BLaER1 (cell line): ENCODE data around the gene EGF.

ENCODE experiments used
- H3K27ac ChIP-seq: shearing (Covaris generic); formaldehyde crosslinking; 2 replicates; pipeline ENCODE4 v1.8.1; 2022
- H3K27me3 ChIP-seq: shearing (Covaris generic); formaldehyde crosslinking; 2 replicates; pipeline ENCODE4 v1.8.1; 2022
- H3K36me3 ChIP-seq: shearing (Covaris generic); formaldehyde crosslinking; 2 replicates; pipeline ENCODE4 v1.8.1; 2022
- H3K4me1 ChIP-seq: shearing (Covaris generic); formaldehyde crosslinking; 2 replicates; pipeline ENCODE4 v1.8.1; 2022
- H3K4me2 ChIP-seq: shearing (Covaris generic); formaldehyde crosslinking; 2 replicates; pipeline ENCODE4 v1.8.1; 2022
- H3K4me3 ChIP-seq: shearing (Covaris generic); formaldehyde crosslinking; 2 replicates; pipeline ENCODE4 v1.8.1; 2022
- H3K9ac ChIP-seq: shearing (Covaris generic); formaldehyde crosslinking; 2 replicates; pipeline ENCODE4 v1.8.1; 2022
- H3K9me3 ChIP-seq: shearing (Covaris generic); formaldehyde crosslinking; 2 replicates; pipeline ENCODE4 v1.8.1; 2022
- H4K20me1 ChIP-seq: shearing (Covaris generic); formaldehyde crosslinking; 2 replicates; pipeline ENCODE4 v1.8.1; 2022
- Cebpa-rat ChIP-seq: shearing (Covaris generic); IDR thresholded peaks from 2 replicates; pipeline ENCODE4 v1.8.1; 2022

Gene EGF

DNA sequence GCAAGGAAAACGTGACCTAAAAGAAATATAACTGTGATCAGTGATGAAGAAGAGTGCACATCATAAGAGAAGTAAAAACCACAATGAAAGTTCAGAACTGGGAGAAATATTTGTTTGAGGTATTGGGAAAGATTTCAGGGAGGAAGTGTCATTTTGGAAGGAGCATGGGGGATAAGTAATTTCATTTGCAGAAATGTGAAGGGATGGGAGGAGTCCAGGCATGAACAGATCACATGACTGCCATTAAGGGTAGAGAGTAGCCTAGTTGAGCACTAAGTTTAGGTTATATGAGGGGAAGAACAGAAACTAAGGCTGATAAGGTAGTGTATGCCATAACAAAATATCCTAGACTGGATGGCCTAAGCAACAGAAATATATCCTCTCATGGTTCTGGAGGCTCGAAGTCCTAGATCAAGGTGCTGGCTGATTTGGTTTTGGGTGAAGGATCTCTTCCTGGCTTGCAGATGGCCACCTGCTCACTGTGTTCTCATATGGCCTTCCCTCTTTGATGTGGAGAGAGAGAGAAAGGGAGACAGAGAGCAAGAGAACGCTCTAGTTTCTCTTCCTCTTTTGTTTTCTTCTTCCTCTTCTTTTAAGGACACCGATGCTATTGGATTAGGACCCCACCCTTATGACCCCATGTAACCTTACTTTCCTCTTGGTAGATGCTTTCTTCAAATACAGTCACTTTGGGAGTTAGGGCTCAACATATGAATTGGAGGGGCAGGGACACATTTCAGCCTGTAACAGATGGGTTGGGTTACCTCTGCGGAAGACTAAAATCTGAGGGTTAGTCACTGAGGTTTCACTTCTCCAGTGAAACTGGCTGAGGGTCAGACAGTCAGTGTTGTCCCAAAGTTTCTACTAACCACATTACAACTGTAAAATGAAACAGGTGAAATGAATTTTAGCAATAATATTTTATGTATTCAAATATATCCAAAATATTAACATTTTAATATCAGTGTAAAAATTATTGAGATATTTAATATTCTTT, 77.9 kb downstream of the EGF start:
- H3K27ac ChIP-seq = no peak overlapping the region
- 0 out of 2 replicates have a peak overlapping the region, but pooled peaks have one; percentile 3 for H3K4me2 ChIP-seq
- no peaks in the 10 kb centered on the region for H3K36me3 ChIP-seq
- no peaks in the 10 kb centered on the region for H3K27me3 ChIP-seq
- no peak overlapping the region for H3K9ac ChIP-seq
- H3K9me3 ChIP-seq = peaks cover 9% of the 10 kb centered on the region; the same call in 1 of the 2 replicates
- H3K4me3 ChIP-seq = no peak overlapping the region
- H3K4me1 ChIP-seq = 0 out of 2 replicates have a peak, but pooled peaks cover 13% of the 10 kb centered on the region
- no peaks in the 10 kb centered on the region for H4K20me1 ChIP-seq
- no peak for TF ChIP-seq Cebpa-rat

DNA sequence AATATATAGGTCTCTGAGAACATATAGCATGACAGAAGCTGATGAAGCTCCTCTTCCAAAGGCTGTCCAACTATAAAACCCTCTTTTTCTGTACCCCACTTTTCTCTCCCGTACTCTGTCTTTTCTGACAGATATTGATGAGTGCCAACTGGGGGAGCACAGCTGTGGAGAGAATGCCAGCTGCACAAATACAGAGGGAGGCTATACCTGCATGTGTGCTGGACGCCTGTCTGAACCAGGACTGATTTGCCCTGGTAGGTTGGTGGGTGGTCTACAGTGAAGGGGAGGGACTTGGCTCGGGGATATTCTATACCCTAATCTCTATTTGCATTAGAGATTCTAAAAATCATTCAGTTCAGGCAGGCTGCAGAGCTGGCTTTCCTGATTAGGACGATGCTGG, 80.4 kb downstream of the EGF start:
- H3K4me2 ChIP-seq = no peak overlapping the region
- no peak overlapping the region for H3K9ac ChIP-seq
- H3K4me3 ChIP-seq = no peak overlapping the region
- TF ChIP-seq Cebpa-rat = no peak
- H3K27ac ChIP-seq = no peak overlapping the region
- H3K36me3 ChIP-seq = no peaks in the 10 kb centered on the region
- H4K20me1 ChIP-seq = no peaks in the 10 kb centered on the region
- H3K4me1 ChIP-seq = peaks cover 21% of the 10 kb centered on the region; the same call in 1 of the 2 replicates
- no peaks in the 10 kb centered on the region for H3K27me3 ChIP-seq
- peaks cover 9% of the 10 kb centered on the region; the same call in 1 of the 2 replicates for H3K9me3 ChIP-seq

DNA sequence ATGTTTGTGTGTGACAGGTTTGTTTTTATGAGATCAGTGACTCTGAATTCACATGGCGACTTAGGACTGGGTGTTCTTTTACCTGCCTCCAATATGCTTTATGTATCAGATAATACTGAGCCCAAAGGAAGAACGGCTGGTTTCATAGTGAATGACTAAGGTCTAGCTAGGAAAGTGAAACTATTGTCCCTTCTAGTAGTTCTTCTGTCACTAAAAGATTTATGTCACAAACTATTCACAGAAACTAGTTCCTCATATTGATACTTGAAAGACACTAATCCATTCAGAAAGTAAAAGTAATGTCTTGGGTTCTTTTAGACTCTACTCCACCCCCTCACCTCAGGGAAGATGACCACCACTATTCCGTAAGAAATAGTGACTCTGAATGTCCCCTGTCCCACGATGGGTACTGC, 81.7 kb downstream of the EGF start:
- TF ChIP-seq Cebpa-rat = no peak
- H3K27ac ChIP-seq = no peak overlapping the region
- no peak overlapping the region for H3K4me2 ChIP-seq
- no peak overlapping the region for H3K9ac ChIP-seq
- H4K20me1 ChIP-seq = no peaks in the 10 kb centered on the region
- H3K4me3 ChIP-seq = no peak overlapping the region
- peaks cover 9% of the 10 kb centered on the region; the same call in 1 of the 2 replicates for H3K9me3 ChIP-seq
- H3K36me3 ChIP-seq = no peaks in the 10 kb centered on the region
- no peaks in the 10 kb centered on the region for H3K27me3 ChIP-seq
- peaks cover 21% of the 10 kb centered on the region for H3K4me1 ChIP-seq

DNA sequence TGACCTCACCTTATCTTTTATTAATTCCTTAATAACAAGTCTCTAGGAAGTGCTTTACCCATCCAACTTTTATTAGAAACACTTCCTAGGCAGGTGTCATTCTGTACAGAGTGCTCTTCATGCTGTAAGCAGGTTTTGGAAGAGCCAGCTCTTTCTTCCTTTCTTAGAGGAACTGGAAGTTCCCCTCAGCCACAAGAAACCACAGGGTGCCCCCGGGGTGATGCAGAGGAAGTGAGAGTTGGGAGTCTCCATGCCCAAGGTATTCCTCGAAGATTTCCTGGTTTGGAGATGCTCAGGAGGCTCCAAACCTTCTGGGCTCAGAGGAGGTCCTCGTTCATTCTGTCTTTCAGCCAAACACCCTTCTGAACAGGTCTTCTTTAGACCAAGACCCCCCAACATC, 83.8 kb downstream of the EGF start:
- H3K9ac ChIP-seq = no peak overlapping the region
- TF ChIP-seq Cebpa-rat = no peak
- no peaks in the 10 kb centered on the region for H3K27me3 ChIP-seq
- H3K4me1 ChIP-seq = peaks cover 19% of the 10 kb centered on the region
- no peaks in the 10 kb centered on the region for H3K36me3 ChIP-seq
- H3K27ac ChIP-seq = no peak overlapping the region
- H3K9me3 ChIP-seq = no peaks in the 10 kb centered on the region
- H3K4me2 ChIP-seq = peak overlapping the region; percentile 26
- H4K20me1 ChIP-seq = no peaks in the 10 kb centered on the region
- no peak overlapping the region for H3K4me3 ChIP-seq

DNA sequence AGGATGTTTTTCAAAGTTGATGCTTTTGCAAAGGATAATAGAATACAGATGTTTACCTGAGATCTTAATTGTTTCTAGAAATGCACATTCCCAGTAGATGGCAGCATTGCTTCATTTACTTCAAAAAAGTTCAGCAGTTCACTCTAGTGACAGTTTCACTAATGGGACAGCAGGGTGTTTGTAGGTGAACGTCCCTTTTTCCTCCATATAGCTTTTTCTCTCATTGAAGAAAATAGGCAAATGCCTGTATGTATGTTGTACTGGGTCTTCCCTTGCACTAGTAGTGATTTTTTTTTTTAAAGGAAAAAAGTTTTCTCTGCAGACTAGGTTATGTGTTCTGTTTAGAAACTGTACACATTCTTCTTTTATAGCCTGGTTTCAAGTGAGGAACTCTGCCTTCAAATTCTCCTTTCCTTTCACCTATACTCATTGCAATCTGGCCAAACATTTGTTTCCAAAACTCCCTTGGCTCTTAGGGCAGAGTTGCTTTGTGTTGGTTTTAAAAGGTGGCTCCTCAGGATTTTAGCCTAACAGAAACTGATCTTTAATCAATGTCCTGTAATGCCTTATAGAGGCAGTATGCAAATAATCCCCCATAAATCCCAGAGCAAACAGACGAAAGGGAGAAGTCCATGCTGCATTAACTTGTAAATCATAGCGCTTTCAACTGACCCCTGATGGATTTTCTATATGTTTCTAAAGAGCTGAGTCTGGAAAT, 86.3 kb downstream of the EGF start:
- Histone ChIP-seq H3K9ac (no peak overlapping the region), H3K27ac (no peak overlapping the region), H3K9me3 (no peaks in the 10 kb centered on the region), H3K4me1 (peaks cover 19% of the 10 kb centered on the region), H3K4me2 (no peak overlapping the region), H3K4me3 (no peak overlapping the region), H3K36me3 (no peaks in the 10 kb centered on the region), H4K20me1 (no peaks in the 10 kb centered on the region), H3K27me3 (no peaks in the 10 kb centered on the region)
- TF ChIP-seq Cebpa-rat = no peak

DNA sequence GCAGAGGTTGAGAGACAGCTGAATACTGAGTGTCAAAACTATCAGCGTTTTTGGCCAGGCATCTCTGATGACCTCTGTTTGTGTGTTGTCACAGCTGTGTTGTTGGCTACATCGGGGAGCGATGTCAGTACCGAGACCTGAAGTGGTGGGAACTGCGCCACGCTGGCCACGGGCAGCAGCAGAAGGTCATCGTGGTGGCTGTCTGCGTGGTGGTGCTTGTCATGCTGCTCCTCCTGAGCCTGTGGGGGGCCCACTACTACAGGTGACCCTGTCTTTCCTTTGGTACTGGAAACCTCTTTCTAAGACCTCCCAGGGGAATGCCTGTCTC, 86.9 kb downstream of the EGF start:
- H3K27me3 ChIP-seq = no peaks in the 10 kb centered on the region
- no peaks in the 10 kb centered on the region for H3K9me3 ChIP-seq
- H3K4me1 ChIP-seq = peaks cover 19% of the 10 kb centered on the region
- H3K27ac ChIP-seq = no peak overlapping the region
- H3K4me3 ChIP-seq = no peak overlapping the region
- no peak for TF ChIP-seq Cebpa-rat
- H3K36me3 ChIP-seq = no peaks in the 10 kb centered on the region
- H4K20me1 ChIP-seq = no peaks in the 10 kb centered on the region
- H3K9ac ChIP-seq = no peak overlapping the region
- H3K4me2 ChIP-seq = no peak overlapping the region

DNA sequence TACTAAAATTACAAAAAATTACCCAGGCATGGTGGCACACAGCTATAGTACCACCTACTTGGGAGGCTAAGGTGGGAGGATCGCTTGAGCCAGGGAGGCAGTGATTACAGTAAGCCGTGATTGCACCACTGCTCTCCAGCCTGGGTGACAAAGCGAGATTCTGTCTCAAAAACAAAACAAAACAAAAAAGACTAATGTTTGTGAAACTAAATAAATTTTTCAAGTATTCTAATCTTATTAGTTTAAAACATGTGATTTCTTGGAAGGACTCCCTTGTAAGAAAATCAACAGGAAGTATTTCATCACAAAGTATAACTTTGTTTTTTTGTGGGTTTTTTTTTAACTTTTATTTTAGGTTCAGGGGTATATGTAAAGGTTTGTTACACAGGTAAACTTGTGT, 89.6 kb downstream of the EGF start:
- Histone ChIP-seq H3K9ac (no peak overlapping the region), H3K4me1 (peaks cover 24% of the 10 kb centered on the region), H3K9me3 (no peaks in the 10 kb centered on the region), H4K20me1 (no peaks in the 10 kb centered on the region), H3K36me3 (no peaks in the 10 kb centered on the region), H3K27me3 (no peaks in the 10 kb centered on the region), H3K27ac (no peak overlapping the region), H3K4me3 (no peak overlapping the region), H3K4me2 (no peak overlapping the region)
- TF ChIP-seq Cebpa-rat = no peak

DNA sequence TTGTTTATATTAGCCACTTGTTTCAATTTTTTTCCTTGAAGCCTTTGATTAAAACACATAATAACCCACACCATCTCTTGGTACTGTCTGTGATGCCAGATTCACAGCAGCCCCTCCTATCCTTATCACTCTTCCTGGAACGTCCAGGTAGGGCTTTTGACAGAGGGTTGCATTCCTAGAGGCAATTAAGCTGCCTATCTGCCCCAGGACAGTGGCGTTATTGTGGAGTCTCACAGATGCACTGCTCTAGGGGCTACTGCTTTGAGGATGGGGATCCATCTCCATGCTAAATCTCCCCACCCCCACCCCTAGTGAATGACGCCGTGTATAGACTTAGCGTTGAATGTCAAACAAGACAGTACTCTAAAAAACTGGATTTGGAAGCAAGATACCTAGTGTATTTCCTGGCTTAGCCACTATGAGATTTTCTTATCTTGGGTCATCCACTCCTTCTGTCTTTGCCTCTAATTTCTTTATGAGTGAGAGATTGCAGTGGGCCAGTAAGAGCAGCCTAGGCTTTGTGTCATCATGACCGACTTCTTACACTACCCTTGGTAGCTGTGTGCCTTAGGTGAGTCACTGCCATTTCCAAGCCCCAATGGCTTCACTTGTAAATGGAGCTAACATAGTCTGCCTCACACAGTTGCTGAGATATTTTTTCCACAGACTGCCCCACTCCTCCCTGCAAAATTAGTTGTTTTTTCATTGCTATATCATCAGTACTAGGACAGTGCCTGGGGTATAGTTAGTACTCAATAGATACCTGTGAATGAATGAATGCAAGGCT, 90.9 kb downstream of the EGF start:
- Histone ChIP-seq H3K27ac (no peak overlapping the region), H4K20me1 (no peaks in the 10 kb centered on the region), H3K4me2 (no peak overlapping the region), H3K4me3 (no peak overlapping the region), H3K9me3 (no peaks in the 10 kb centered on the region), H3K4me1 (peaks cover 29% of the 10 kb centered on the region), H3K36me3 (no peaks in the 10 kb centered on the region), H3K9ac (no peak overlapping the region), H3K27me3 (no peaks in the 10 kb centered on the region)
- no peak for TF ChIP-seq Cebpa-rat

DNA sequence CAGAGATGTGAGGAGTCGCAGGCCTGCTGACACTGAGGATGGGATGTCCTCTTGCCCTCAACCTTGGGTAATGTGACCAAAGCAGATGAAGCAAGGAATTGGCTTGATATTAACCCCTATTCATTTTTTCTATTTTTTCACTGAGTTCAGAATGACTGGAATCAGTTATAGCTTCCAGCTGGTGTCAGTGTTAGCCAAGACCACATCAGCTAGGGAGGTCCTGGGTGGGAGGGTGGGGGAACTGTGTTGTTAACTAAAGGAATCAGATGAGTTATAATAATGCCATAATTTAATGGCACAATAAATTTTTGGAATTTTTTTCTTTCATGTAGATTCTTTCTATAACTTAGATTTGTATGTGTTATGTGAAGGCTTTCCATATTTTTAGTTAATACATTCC, 91.9 kb downstream of the EGF start:
- Histone ChIP-seq H3K4me3 (no peak overlapping the region), H3K4me2 (no peak overlapping the region), H3K4me1 (peaks cover 28% of the 10 kb centered on the region), H3K9me3 (no peaks in the 10 kb centered on the region), H3K9ac (no peak overlapping the region), H3K36me3 (no peaks in the 10 kb centered on the region), H4K20me1 (no peaks in the 10 kb centered on the region), H3K27ac (no peak overlapping the region), H3K27me3 (no peaks in the 10 kb centered on the region)
- no peak for TF ChIP-seq Cebpa-rat
